GM15510 (cell line): ENCODE results near the gene NPTX1.

Source experiments
- POLR2A ChIP-seq: IDR thresholded peaks from 3 replicates; pipeline ENCODE4 v1.6.1; 2011; ENCODE audit warnings: borderline replicate concordance; ENCODE audit not compliant: insufficient read length; ENCODE audit errors: extremely low read depth

The NPTX1 gene

GRCh38 chr17:80497726-80498241 lies 21.4 kb upstream of the NPTX1 start:
- TF ChIP-seq POLR2A: no peak

GRCh38 chr17:80494547-80494946 lies 18.1 kb upstream of the NPTX1 start:
- no peak for TF ChIP-seq POLR2A

GRCh38 chr17:80492343-80493136 lies 16.1 kb upstream of the NPTX1 start:
- TF ChIP-seq POLR2A: no peak

- TF ChIP-seq POLR2A: no peak
Measured at GRCh38 chr17:80491478-80492342, 15.3 kb upstream of the NPTX1 start.

GRCh38 chr17:80487511-80487910 lies 11.1 kb upstream of the NPTX1 start:
- no peak for TF ChIP-seq POLR2A

GRCh38 chr17:80486692-80487091 lies 10.3 kb upstream of the NPTX1 start:
- no peak for TF ChIP-seq POLR2A

GRCh38 chr17:80485846-80486245 lies 9.4 kb upstream of the NPTX1 start:
- no peak for TF ChIP-seq POLR2A

GRCh38 chr17:80482555-80483308 lies 6.3 kb upstream of the NPTX1 start:
- TF ChIP-seq POLR2A: no peak

GRCh38 chr17:80482058-80482318 lies 5.6 kb upstream of the NPTX1 start:
- no peak for TF ChIP-seq POLR2A

GRCh38 chr17:80481284-80482057 lies 5.1 kb upstream of the NPTX1 start:
- TF ChIP-seq POLR2A: no peak

- no peak for TF ChIP-seq POLR2A
Measured at GRCh38 chr17:80480248-80480647, 3.8 kb upstream of the NPTX1 start.

- TF ChIP-seq POLR2A: no peak
Measured at GRCh38 chr17:80479246-80479566, 2.8 kb upstream of the NPTX1 start.

GRCh38 chr17:80478487-80479245 lies 2.3 kb upstream of the NPTX1 start:
- TF ChIP-seq POLR2A: no peak
